HepG2 (cell line): ENCODE data around the gene PLCD4. TPM values are rescaled to one million over a fixed set of nuclear protein-coding genes. Genes with fewer than 3 reads are reported as not detected.

Source experiments
- CHD2 ChIP-seq: IDR thresholded peaks from 2 replicates; pipeline ENCODE4 v1.6.1; 2011; ENCODE audit warnings: low read depth, low read length, improper control_type of control experiment
- EED ChIP-seq: sonication (generic); formaldehyde crosslinking; IDR thresholded peaks from 2 replicates; pipeline ENCODE4 v1.5.0; 2020; ENCODE audit warnings: mild to moderate bottlenecking, missing genetic modification reagents
- GPN1 ChIP-seq: sonication (generic); formaldehyde crosslinking; IDR thresholded peaks from 2 replicates; pipeline ENCODE4 v1.5.1; 2020; ENCODE audit warnings: missing genetic modification reagents, borderline replicate concordance
- HIVEP1 ChIP-seq: sonication (generic); formaldehyde crosslinking; IDR thresholded peaks from 2 replicates; pipeline ENCODE4 v1.4.0; 2020; ENCODE audit warnings: mild to moderate bottlenecking, missing genetic modification reagents
- HMG20B ChIP-seq: conservative IDR thresholded peaks from 2 replicates; pipeline ENCODE4 v1.6.1; 2016; ENCODE audit warnings: missing genetic modification reagents, missing compliant biosample characterization
- JDP2 ChIP-seq: sonication (generic); formaldehyde crosslinking; IDR thresholded peaks from 2 replicates; pipeline ENCODE4 v1.8.1; 2022; ENCODE audit warnings: missing genetic modification reagents, borderline replicate concordance
- KDM3A ChIP-seq: IDR thresholded peaks from 2 replicates; pipeline ENCODE4 v1.6.1; 2018; ENCODE audit warnings: low read depth, missing compliant biosample characterization
- MBNL3 ChIP-seq: fragments of 250-450 bp; sonication (Bioruptor Pico); conservative IDR thresholded peaks from 2 replicates; pipeline ENCODE4 v1.8.0; 2022; ENCODE audit warnings: mild to moderate bottlenecking, inconsistent platforms
- MIXL1 ChIP-seq: IDR thresholded peaks from 2 replicates; pipeline ENCODE4 v1.6.1; 2016
- NFYB ChIP-seq: sonication (generic); formaldehyde crosslinking; IDR thresholded peaks from 2 replicates; pipeline ENCODE4 v1.4.0; 2020; ENCODE audit warnings: missing genetic modification reagents
- STAG1 ChIP-seq: sonication (generic); formaldehyde crosslinking; IDR thresholded peaks from 2 replicates; pipeline ENCODE4 v1.4.0; 2020; ENCODE audit warnings: missing genetic modification reagents
- TCF12 ChIP-seq, 2 experiments: fragments of 450-650 bp in 1 of 2; sonication (generic) in 1 of 2; formaldehyde crosslinking in 1 of 2; IDR thresholded peaks; 2 replicates each; pipeline versions ENCODE4 v1.6.1 to v1.8.0; 2017 to 2022; ENCODE audit warnings: antibody characterized with exemption in 1 of 2, mild to moderate bottlenecking in 1 of 2, missing genetic modification reagents in 1 of 2, moderate library complexity in 1 of 2
- ZFP37 ChIP-seq: sonication (generic); formaldehyde crosslinking; IDR thresholded peaks from 2 replicates; pipeline ENCODE4 v1.4.0; 2020; ENCODE audit warnings: missing genetic modification reagents, borderline replicate concordance
- ZFYVE20 ChIP-seq: sonication (generic); formaldehyde crosslinking; IDR thresholded peaks from 2 replicates; pipeline ENCODE4 v1.8.0; 2023; ENCODE audit warnings: low read depth, mild to moderate bottlenecking, moderate library complexity, missing genetic modification reagents, borderline replicate concordance
- ZNF501 ChIP-seq: sonication (generic); formaldehyde crosslinking; IDR thresholded peaks from 2 replicates; pipeline ENCODE4 v1.5.1; 2020; ENCODE audit warnings: mild to moderate bottlenecking, moderate library complexity, missing genetic modification reagents
- ZNF646 ChIP-seq: sonication (generic); formaldehyde crosslinking; IDR thresholded peaks from 2 replicates; pipeline ENCODE4 v1.9.0; 2021; ENCODE audit warnings: mild to moderate bottlenecking, missing genetic modification reagents
- ZNF75D ChIP-seq: sonication (generic); formaldehyde crosslinking; IDR thresholded peaks from 2 replicates; pipeline ENCODE4 v1.8.1; 2023; ENCODE audit warnings: missing genetic modification reagents, mild to moderate bottlenecking, borderline replicate concordance
- ZSCAN21 ChIP-seq: sonication (generic); formaldehyde crosslinking; IDR thresholded peaks from 2 replicates; pipeline ENCODE4 v1.8.0; 2022; ENCODE audit warnings: mild to moderate bottlenecking, missing genetic modification reagents, moderate library complexity, borderline replicate concordance
- polyA plus RNA-seq, 8 experiments: library from polyadenylated mRNA; depleted of rRNA in 3 of 8; stranded (reverse) in 7 of 8; unstranded in 1 of 8; fragments of >200 nt; fragmentation: Illumina TruSeq in 4 of 8; extraction: Trizol in 4 of 8; gene quantifications; 2 replicates each; pipeline versions ENCODE4 v1.2.1 to v1.2.3, GENCODE V29; 2011 to 2016; ENCODE audit warnings: low read depth in 4 of 8, missing spikeins in 1 of 8, mixed read lengths in 1 of 8; ENCODE audit not compliant: insufficient read depth in 1 of 8
- total RNA-seq, 5 experiments: library from RNA; depleted of rRNA; stranded (reverse); fragments of >200 nt; fragmentation: Illumina TruSeq; extraction: Trizol; gene quantifications; 2 replicates each; pipeline ENCODE4 v1.2.3, GENCODE V29; 2016; ENCODE audit warnings: low read depth in 1 of 5
- TF ChIP-seq, protein P1 (sequence below): sonication (generic); formaldehyde crosslinking; IDR thresholded peaks from 2 replicates; pipeline ENCODE4 v1.5.0; 2020; ENCODE audit warnings: missing genetic modification reagents
- TF ChIP-seq, protein P2 (sequence below): sonication (generic); formaldehyde crosslinking; IDR thresholded peaks from 2 replicates; pipeline ENCODE4 v1.9.0; 2021; ENCODE audit warnings: missing genetic modification reagents, mild to moderate bottlenecking, borderline replicate concordance

The PLCD4 gene
- total and polyA plus RNA-seq, 2 of the 13 experiments (the other 11 are each of a cell fraction or from before 2014, with no cell fraction given) = 0.26 TPM; not detected in 1

GRCh38 chr2:218569038-218569431 lies 38.7 kb upstream of the PLCD4 start (continued):
- TF ChIP-seq, protein P1, sequence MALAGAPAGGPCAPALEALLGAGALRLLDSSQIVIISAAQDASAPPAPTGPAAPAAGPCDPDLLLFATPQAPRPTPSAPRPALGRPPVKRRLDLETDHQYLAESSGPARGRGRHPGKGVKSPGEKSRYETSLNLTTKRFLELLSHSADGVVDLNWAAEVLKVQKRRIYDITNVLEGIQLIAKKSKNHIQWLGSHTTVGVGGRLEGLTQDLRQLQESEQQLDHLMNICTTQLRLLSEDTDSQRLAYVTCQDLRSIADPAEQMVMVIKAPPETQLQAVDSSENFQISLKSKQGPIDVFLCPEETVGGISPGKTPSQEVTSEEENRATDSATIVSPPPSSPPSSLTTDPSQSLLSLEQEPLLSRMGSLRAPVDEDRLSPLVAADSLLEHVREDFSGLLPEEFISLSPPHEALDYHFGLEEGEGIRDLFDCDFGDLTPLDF = no peak
- TF ChIP-seq, protein P2, sequence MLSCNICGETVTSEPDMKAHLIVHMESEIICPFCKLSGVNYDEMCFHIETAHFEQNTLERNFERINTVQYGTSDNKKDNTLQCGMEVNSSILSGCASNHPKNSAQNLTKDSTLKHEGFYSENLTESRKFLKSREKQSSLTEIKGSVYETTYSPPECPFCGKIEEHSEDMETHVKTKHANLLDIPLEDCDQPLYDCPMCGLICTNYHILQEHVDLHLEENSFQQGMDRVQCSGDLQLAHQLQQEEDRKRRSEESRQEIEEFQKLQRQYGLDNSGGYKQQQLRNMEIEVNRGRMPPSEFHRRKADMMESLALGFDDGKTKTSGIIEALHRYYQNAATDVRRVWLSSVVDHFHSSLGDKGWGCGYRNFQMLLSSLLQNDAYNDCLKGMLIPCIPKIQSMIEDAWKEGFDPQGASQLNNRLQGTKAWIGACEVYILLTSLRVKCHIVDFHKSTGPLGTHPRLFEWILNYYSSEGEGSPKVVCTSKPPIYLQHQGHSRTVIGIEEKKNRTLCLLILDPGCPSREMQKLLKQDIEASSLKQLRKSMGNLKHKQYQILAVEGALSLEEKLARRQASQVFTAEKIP (CRISPR knock-in tag) = no peak
- TF ChIP-seq KDM3A (no peak), CHD2 (peak; percentile 90), JDP2 (no peak), MBNL3 (CRISPR knock-in tag) (no peak), GPN1 (CRISPR knock-in tag) (peak; percentile 38; the same call in 1 of the 2 replicates), ZFP37 (CRISPR knock-in tag) (no peak), ZNF501 (CRISPR knock-in tag) (no peak), ZNF75D (CRISPR knock-in tag) (0 out of 2 replicates have a peak, but pooled peaks have one; percentile 2), ZSCAN21 (CRISPR knock-in tag) (no peak), NFYB (CRISPR knock-in tag) (0 out of 2 replicates have a peak, but pooled peaks have one; percentile 6), ZFYVE20 (0 out of 2 replicates have a peak, but pooled peaks have one; percentile 8), HIVEP1 (CRISPR knock-in tag) (no peak), HMG20B (CRISPR knock-in tag) (no peak), ZNF646 (no peak), TCF12 (IDR thresholded peaks at IDR 0.05) (no peak), TCF12 (CRISPR knock-in tag; IDR thresholded peaks at IDR 0.05) (peak; percentile 25; the same call in 1 of the 2 replicates), STAG1 (CRISPR knock-in tag) (0 out of 2 replicates have a peak, but pooled peaks have one; percentile 6), EED (no peak), MIXL1 (CRISPR knock-in tag) (0 out of 2 replicates have a peak, but pooled peaks have one; percentile 18)
